WERI-Rb-1 (cell line): Measurements from ENCODE around the gene NR2F1.

Experiments
- DNase-seq: peaks from one replicate; pipeline ENCODE4 v3.0.0-alpha.2; 2020
- H3K27ac ChIP-seq: fragments of 250-450 bp; sonication (Bioruptor Pico); 2 replicates; pipeline ENCODE4 v1.5.1; 2020; ENCODE audit warnings: mild to moderate bottlenecking, moderate library complexity
- H3K27me3 ChIP-seq: fragments of 250-450 bp; sonication (Bioruptor Pico); 2 replicates; pipeline ENCODE4 v1.5.1; 2021; ENCODE audit warnings: mild to moderate bottlenecking, low read depth, moderate library complexity; ENCODE audit not compliant: insufficient read depth, severe bottlenecking
- H3K36me3 ChIP-seq: fragments of 250-450 bp; sonication (Bioruptor Pico); 2 replicates; pipeline ENCODE4 v1.5.1; 2020; ENCODE audit warnings: mild to moderate bottlenecking, moderate library complexity
- H3K4me3 ChIP-seq: 2 replicates; pipeline ENCODE4 v1.5.1; 2011; ENCODE audit warnings: low read depth, mild to moderate bottlenecking, control low read depth, low read length
- H3K9me3 ChIP-seq: fragments of 250-450 bp; sonication (Bioruptor Pico); 2 replicates; pipeline ENCODE4 v1.5.1; 2021; ENCODE audit warnings: mild to moderate bottlenecking, moderate library complexity; ENCODE audit not compliant: severe bottlenecking
- CTCF ChIP-seq: IDR thresholded peaks from 2 replicates; pipeline ENCODE4 v1.5.1; 2011; ENCODE audit warnings: low read depth, mild to moderate bottlenecking, control low read depth, inconsistent platforms, low read length

The NR2F1 gene

DNA sequence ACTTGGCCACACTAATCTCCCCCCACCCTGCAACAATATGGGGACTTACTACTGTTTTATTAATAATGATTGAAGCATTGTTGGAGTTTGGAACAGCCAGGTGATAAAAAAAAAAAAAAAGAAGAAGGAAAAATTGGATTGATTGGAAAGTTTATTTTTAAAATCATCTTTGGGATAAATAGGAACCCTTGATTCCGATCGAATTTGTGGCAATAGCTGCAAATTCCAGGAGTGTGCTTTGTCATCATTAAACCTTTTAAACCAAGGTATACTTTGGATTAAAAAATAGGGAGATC lies 907 bp upstream of the NR2F1 start:
- H3K27me3 ChIP-seq = peaks cover 15% of the 10 kb centered on the region
- TF ChIP-seq CTCF = no peak
- no peaks in the 10 kb centered on the region for H3K9me3 ChIP-seq
- DNase-seq = no peak
- H3K27ac ChIP-seq = no peak overlapping the region
- H3K4me3 ChIP-seq = peak overlapping the region; percentile 71
- H3K36me3 ChIP-seq = no peaks in the 10 kb centered on the region

- DNase-seq = no peak
- no peak for TF ChIP-seq CTCF
- H3K36me3 ChIP-seq = no peaks in the 10 kb centered on the region
- H3K27ac ChIP-seq = peak overlapping the region; percentile 32; the same call in 1 of the 2 replicates
- peaks cover 9% of the 10 kb centered on the region for H3K27me3 ChIP-seq
- peak overlapping the region; percentile 71 for H3K4me3 ChIP-seq
- H3K9me3 ChIP-seq = no peaks in the 10 kb centered on the region
Observed at GRCh38 chr5:93583439-93583767, 381 bp downstream of the NR2F1 start.

- H3K27me3 ChIP-seq = peaks cover 3% of the 10 kb centered on the region
- TF ChIP-seq CTCF = no peak
- DNase-seq = peak; percentile 65
- no peaks in the 10 kb centered on the region; the same call in 1 of the 2 replicates for H3K36me3 ChIP-seq
- peak overlapping the region; percentile 71 for H3K4me3 ChIP-seq
- peak overlapping the region; percentile 32; the same call in 1 of the 2 replicates for H3K27ac ChIP-seq
- no peaks in the 10 kb centered on the region for H3K9me3 ChIP-seq
Observed at GRCh38 chr5:93583768-93584595, 960 bp downstream of the NR2F1 start.

GRCh38 chr5:93584596-93585040 lies 1.6 kb downstream of the NR2F1 start:
- Histone ChIP-seq H3K36me3 (no peaks in the 10 kb centered on the region; the same call in 1 of the 2 replicates), H3K4me3 (peak overlapping the region; percentile 71), H3K27me3 (no peaks in the 10 kb centered on the region), H3K9me3 (no peaks in the 10 kb centered on the region), H3K27ac (no peak overlapping the region)
- no peak for TF ChIP-seq CTCF
- DNase-seq = no peak

GRCh38 chr5:93585041-93585766 lies 2.2 kb downstream of the NR2F1 start:
- no peaks in the 10 kb centered on the region; the same call in 1 of the 2 replicates for H3K36me3 ChIP-seq
- H3K4me3 ChIP-seq = peak overlapping the region; percentile 49
- no peaks in the 10 kb centered on the region for H3K27me3 ChIP-seq
- TF ChIP-seq CTCF = no peak
- DNase-seq = peak; percentile 60
- H3K9me3 ChIP-seq = no peaks in the 10 kb centered on the region
- no peak overlapping the region for H3K27ac ChIP-seq
